Gastrocnemius medialis (tissue), 4 donors: Measurements from ENCODE around the gene VPS37D. TPM values are rescaled to one million over a fixed set of nuclear protein-coding genes. Genes with fewer than 3 reads are reported as not detected.
"Not testable (repeated sequence)": the region's sequence is repeated elsewhere in the genome, so short reads cannot be mapped to it uniquely, and the experiment has no call there.

Experiments
- ATAC-seq, 2 donors: fragments of 150-250 bp; one replicate each; pipeline ENCODE4 v1.9.1; 2016
- DNase-seq, 2 donors: peaks; one replicate each; pipeline ENCODE4 v3.0.0-alpha.2; 2019
- H3K27ac ChIP-seq, 4 donors: fragments of 200-600 bp; sonication (generic); 1 replicate in 1 of 4; 2 replicates in 3 of 4; pipeline ENCODE4 v1.5.1; 2016 to 2018; ENCODE audit warnings: mild to moderate bottlenecking in 2 of 4, moderate library complexity in 1 of 4
- H3K27me3 ChIP-seq, 3 donors: fragments of 200-600 bp; sonication (generic) in 2 of 3; 1 replicate in 1 of 3; 2 replicates in 2 of 3; pipeline versions ENCODE4 v1.5.1 to v1.6.0; 2016 to 2019; ENCODE audit warnings: mild to moderate bottlenecking in 1 of 3, moderate library complexity in 1 of 3
- H3K36me3 ChIP-seq, 2 donors: fragments of 200-600 bp; sonication (generic) in 1 of 2; one replicate each; pipeline ENCODE4 v1.5.1; 2017 to 2018
- H3K4me1 ChIP-seq, 2 donors: fragments of 200-600 bp; sonication (generic) in 1 of 2; one replicate each; pipeline ENCODE4 v1.5.1; 2016 to 2017; ENCODE audit warnings: mild to moderate bottlenecking in 2 of 2
- H3K4me3 ChIP-seq, 4 donors: fragments of 200-600 bp; sonication (generic) in 3 of 4; 1 replicate in 1 of 4; 2 replicates in 3 of 4; pipeline ENCODE4 v1.5.1; 2016 to 2019; ENCODE audit warnings: mild to moderate bottlenecking in 2 of 4
- H3K9me3 ChIP-seq, 3 donors: fragments of 200-600 bp; sonication (generic) in 2 of 3; 1 replicate in 1 of 3; 2 replicates in 2 of 3; pipeline ENCODE4 v1.5.1; 2016 to 2019
- POLR2A ChIP-seq, 2 donors: fragments of 450-650 bp; IDR thresholded peaks; one replicate each; pipeline ENCODE4 v1.6.1; 2017; ENCODE audit warnings: antibody characterized with exemption in 2 of 2, mild to moderate bottlenecking in 2 of 2, moderate library complexity in 2 of 2
- in situ Hi-C, 4 donors: fragments of 200-750 bp; cut with MboI; loops; one replicate each; pipeline versions ENCODE4 v1.15.0 to v1.8.0; 2017; ENCODE audit warnings: low sequenced_read_pairs in 4 of 4
- intact Hi-C: fragments of 100-400 bp; cut with DNase I; formaldehyde crosslinking; loops from one replicate; pipeline ENCODE4 v1.15.1; 2023; ENCODE audit warnings: low total_unique reads
- total RNA-seq, 4 donors: library from RNA; depleted of rRNA; stranded (reverse); fragments of >200 nt; gene quantifications; one replicate each; pipeline versions ENCODE4 v1.1.0 to v1.2.3, GENCODE V29; 2016
- TF ChIP-seq, protein P1 (sequence below), 5 experiments: fragments of 450-650 bp in 3 of 5; fragments of 200-600 bp in 2 of 5; sonication (generic) in 2 of 5; IDR thresholded peaks in 4 of 5; conservative IDR thresholded peaks in 1 of 5; 1 replicate in 4 of 5; 2 replicates in 1 of 5; pipeline ENCODE4 v1.5.1; 2016 to 2019; ENCODE audit warnings: antibody characterized with exemption in 5 of 5, mild to moderate bottlenecking in 3 of 5, moderate library complexity in 3 of 5

The VPS37D gene
- total RNA-seq, 4 donors from 2014 or later = 0.64 to 2.5 (median 1.4) TPM

DNA sequence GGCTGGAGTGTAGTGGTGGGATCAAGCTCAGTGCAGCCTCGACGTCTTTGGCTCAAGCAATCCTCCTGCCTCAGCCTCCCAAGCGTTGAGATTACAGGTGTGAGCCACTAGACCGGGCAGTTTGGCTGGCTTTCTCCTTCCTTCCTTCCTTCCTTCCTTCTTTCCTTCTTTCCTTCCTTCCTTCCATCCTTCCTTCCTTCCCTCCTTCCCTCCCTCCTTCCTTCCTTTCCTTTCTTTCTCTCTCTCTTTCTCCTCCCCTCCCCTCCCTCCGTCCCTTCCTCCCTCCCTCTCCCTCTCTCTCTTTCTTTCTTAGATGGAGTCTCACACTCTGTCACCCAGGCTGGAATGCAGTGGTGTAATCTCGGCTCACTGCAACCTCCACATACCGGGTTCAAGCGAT, 7.6 kb upstream of the VPS37D start:
- Histone ChIP-seq H3K27ac (no peak overlapping the region), H3K36me3 (no peaks in the 10 kb centered on the region), H3K9me3 (peaks cover 0 to 6% (median 0%) of the 10 kb centered on the region in 3 donors), H3K4me1 (no peaks in the 10 kb centered on the region), H3K27me3 (peaks cover 0 to 3% (median 0%) of the 10 kb centered on the region in 3 donors), H3K4me3 (no peak overlapping the region)
- in situ Hi-C loops (loop anchor here (5.0 to 10.0 kb wide), 3 partner anchors 45 to 55 kb away; no protein-coding TSS in a partner anchor), intact Hi-C loops (no loop called here)
- TF ChIP-seq, protein P1, sequence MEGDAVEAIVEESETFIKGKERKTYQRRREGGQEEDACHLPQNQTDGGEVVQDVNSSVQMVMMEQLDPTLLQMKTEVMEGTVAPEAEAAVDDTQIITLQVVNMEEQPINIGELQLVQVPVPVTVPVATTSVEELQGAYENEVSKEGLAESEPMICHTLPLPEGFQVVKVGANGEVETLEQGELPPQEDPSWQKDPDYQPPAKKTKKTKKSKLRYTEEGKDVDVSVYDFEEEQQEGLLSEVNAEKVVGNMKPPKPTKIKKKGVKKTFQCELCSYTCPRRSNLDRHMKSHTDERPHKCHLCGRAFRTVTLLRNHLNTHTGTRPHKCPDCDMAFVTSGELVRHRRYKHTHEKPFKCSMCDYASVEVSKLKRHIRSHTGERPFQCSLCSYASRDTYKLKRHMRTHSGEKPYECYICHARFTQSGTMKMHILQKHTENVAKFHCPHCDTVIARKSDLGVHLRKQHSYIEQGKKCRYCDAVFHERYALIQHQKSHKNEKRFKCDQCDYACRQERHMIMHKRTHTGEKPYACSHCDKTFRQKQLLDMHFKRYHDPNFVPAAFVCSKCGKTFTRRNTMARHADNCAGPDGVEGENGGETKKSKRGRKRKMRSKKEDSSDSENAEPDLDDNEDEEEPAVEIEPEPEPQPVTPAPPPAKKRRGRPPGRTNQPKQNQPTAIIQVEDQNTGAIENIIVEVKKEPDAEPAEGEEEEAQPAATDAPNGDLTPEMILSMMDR (IDR thresholded peaks at IDR 0.05 in 4 of 5, conservative IDR thresholded peaks at IDR 0.05 in 1 of 5) = no peak
- no peak for TF ChIP-seq POLR2A (IDR thresholded peaks at IDR 0.05)
- ATAC-seq = no peak
- no peak for DNase-seq

DNA sequence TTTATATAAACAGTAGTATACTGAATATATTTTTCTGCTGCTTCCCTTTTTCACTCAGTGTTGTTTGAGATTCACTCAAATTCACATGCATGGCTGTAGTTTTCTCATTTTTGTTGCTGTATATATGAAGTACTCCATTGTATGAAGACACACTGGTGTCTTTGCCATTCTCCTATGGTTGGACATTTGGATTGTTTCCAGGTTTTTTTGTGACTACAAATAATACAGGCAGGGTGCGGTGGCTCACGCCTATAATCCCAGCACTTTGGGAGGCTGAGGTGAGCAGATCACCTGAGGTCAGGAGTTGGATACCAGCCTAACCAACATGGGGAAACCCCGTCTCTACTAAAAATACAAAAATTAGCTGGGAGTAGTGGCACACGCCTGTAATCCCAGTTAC, 7.0 kb upstream of the VPS37D start:
- intact Hi-C loops, H3K36me3 ChIP-seq, H3K27me3 ChIP-seq, H3K4me3 ChIP-seq, ATAC-seq, DNase-seq, H3K4me1 ChIP-seq, H3K27ac ChIP-seq, H3K9me3 ChIP-seq: not testable (repeated sequence)
- in situ Hi-C loops = loop anchor here (5.0 to 10.0 kb wide), 3 partner anchors 46 to 56 kb away; no protein-coding TSS in a partner anchor

DNA sequence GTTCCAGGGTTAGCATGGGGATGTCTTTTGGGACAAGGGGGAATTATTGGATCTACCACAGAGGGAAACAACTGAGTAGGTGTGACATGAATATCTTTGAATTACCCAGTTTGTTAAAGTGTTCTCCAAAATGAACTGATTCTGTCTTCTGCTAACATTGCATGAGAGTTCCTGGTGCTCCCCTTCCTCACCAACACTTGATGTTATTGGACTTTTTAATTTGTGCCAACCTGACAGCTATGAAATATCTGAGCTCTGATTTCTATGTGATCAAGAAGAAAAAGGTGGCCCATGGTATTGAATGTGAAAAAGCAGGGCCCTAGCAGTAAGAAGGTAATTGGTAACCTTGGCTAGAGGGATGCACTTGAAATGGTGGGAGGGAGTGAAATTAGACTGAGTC, 4.6 kb upstream of the VPS37D start:
- in situ Hi-C loops = loop anchor here (5.0 to 10.0 kb wide), 3 partner anchors 48 to 58 kb away; no protein-coding TSS in a partner anchor
- peaks cover 0 to 3% of the 10 kb centered on the region in 2 donors for H3K4me1 ChIP-seq
- intact Hi-C loops = no loop called here
- H3K4me3 ChIP-seq = no peak overlapping the region
- TF ChIP-seq, protein P1 (IDR thresholded peaks at IDR 0.05 in 4 of 5, conservative IDR thresholded peaks at IDR 0.05 in 1 of 5) = no peak
- TF ChIP-seq POLR2A (IDR thresholded peaks at IDR 0.05) = no peak
- no peak for DNase-seq
- ATAC-seq = no peak
- no peaks in the 10 kb centered on the region for H3K36me3 ChIP-seq
- H3K9me3 ChIP-seq = peaks cover 0 to 6% (median 0%) of the 10 kb centered on the region in 3 donors
- H3K27me3 ChIP-seq = peaks cover 0 to 3% (median 0%) of the 10 kb centered on the region in 3 donors
- H3K27ac ChIP-seq = no peak overlapping the region

DNA sequence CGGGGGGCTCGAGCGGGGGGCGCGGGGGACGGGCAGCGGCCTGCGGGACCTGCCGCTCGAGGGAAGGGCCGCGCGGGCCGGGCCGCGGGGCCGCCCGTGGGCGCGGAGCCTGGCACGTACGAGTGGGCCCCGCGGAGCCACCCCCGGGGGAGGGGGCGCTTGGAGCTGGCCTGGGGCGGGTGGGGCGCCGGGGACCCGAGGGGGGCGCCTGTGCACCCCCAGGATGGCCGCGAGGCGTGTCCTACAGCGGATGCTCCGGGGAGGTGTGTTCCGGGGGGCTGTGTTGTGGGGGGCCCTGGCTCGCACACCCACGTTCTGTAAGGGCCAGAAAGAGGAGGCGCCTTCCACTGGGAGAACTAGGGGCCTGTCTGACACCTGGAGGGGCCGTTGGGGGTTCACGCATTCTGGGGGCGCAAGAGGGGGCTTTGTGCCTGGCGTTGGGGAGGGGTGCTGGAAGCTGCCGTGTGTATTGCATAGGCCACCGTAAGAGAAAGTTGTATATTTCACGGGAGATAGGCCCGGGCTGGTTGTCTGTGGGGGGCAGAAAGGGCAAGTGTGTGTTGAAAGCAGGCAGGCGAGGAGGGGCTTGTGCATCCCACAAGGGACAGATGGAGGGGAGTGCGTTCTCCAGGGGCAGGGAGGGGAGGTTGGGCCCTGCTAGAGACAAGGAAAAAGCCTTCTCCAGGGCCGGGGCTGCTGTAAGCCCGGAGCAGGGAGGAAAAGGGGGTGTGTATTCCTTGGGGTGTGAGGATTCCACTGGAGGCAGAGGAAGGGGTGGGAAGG, 663 bp downstream of the VPS37D start:
- intact Hi-C loops (loop anchor here (5.0 kb wide), 1 partner anchor 69 kb away; the partner anchor contains the start of gene ABHD11), in situ Hi-C loops (loop anchor here in 3 of 4 donors (10.0 kb wide), 2 partner anchors 53 to 63 kb away; no protein-coding TSS in a partner anchor)
- no peak for DNase-seq
- Histone ChIP-seq H3K27me3 (no peaks in the 10 kb centered on the region), H3K9me3 (peaks cover 0 to under 1% (median 0%) of the 10 kb centered on the region in 3 donors), H3K4me3 (peak overlapping the region; percentile 53 to 66 (median 57)), H3K27ac (no peak overlapping the region), H3K4me1 (peaks cover 3 to 8% of the 10 kb centered on the region in 2 donors), H3K36me3 (no peaks in the 10 kb centered on the region)
- TF ChIP-seq, protein P1 (IDR thresholded peaks at IDR 0.05 in 4 of 5, conservative IDR thresholded peaks at IDR 0.05 in 1 of 5) = no peak
- no peak for TF ChIP-seq POLR2A (IDR thresholded peaks at IDR 0.05)
- peak in 1 of 2 donors; percentile 16 for ATAC-seq

DNA sequence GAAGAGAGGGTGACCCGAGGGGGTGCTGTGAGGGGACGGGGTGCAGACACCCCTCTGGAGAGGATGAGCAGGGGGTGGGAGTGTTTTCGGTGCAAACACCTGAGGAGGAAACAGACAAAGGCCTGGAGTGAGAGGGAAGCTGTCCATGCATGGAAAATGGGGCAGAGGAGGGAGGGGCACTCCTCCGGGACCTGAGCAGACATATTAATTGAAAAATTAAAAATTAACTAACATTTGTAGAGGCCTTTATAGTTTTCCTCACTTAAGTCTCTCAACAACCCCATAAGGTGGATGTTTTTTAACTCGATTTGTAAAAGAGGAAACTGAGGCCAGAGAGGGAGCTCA, 1.2 kb downstream of the VPS37D start:
- Histone ChIP-seq H3K4me1 (peaks cover 3 to 8% of the 10 kb centered on the region in 2 donors), H3K9me3 (no peaks in the 10 kb centered on the region), H3K27ac (no peak overlapping the region), H3K4me3 (peak overlapping the region in 2 of 4 donors; percentile 57), H3K36me3 (no peaks in the 10 kb centered on the region), H3K27me3 (no peaks in the 10 kb centered on the region)
- intact Hi-C loops = loop anchor here (5.0 kb wide), 1 partner anchor 68 kb away; the partner anchor contains the start of gene ABHD11
- ATAC-seq = no peak
- DNase-seq = no peak
- TF ChIP-seq POLR2A (IDR thresholded peaks at IDR 0.05) = no peak
- TF ChIP-seq, protein P1 (IDR thresholded peaks at IDR 0.05 in 4 of 5, conservative IDR thresholded peaks at IDR 0.05 in 1 of 5) = no peak
- in situ Hi-C loops = loop anchor here in 3 of 4 donors (10.0 kb wide), 2 partner anchors 54 to 64 kb away; no protein-coding TSS in a partner anchor
